B cell (primary cell): ENCODE measurements around the gene MRPL1. TPM values are rescaled to one million over a fixed set of nuclear protein-coding genes. Genes with fewer than 3 reads are reported as not detected.

ENCODE experiments used
- ATAC-seq: fragments of 200-7000 bp; cut with Tn5 transposase; one replicate; pipeline ENCODE4 v1.10.0; 2021; ENCODE audit warnings: low read depth, mild to moderate bottlenecking, moderate number of reproducible peaks, moderate library complexity
- CTCF ChIA-PET: fragments of 350-600 bp; sonication (Branson Sonifier 250); formaldehyde crosslinking; loops from one replicate; lab custom pipeline; 2021; ENCODE audit warnings: antibody characterized with exemption, inconsistent platforms; lab: Charles Lee
- POLR2A ChIA-PET: fragments of 350-600 bp; sonication (Branson Sonifier 250); formaldehyde crosslinking; loops from one replicate; lab custom pipeline; 2021; ENCODE audit warnings: antibody characterized with exemption; lab: Charles Lee
- DNase-seq: peaks from one replicate; pipeline ENCODE4 v3.0.0; 2013
- H2AFZ ChIP-seq: 2 replicates; pipeline ENCODE4 v1.6.1; 2012; ENCODE audit warnings: mild to moderate bottlenecking, low read depth, low read length; ENCODE audit not compliant: insufficient read depth, poor library complexity, severe bottlenecking
- H3K27ac ChIP-seq, 2 donors: 1 replicate in 1 of 2; 2 replicates in 1 of 2; pipeline ENCODE4 v1.5.1; 2012 to 2013; ENCODE audit warnings: low read length in 2 of 2, mild to moderate bottlenecking in 2 of 2, moderate library complexity in 1 of 2
- H3K27me3 ChIP-seq, 4 experiments: fragments of 200-600 bp in 1 of 4; sonication (generic) in 1 of 4; replicated peaks in 1 of 4; 1 replicate in 2 of 4; 2 replicates in 2 of 4; pipeline versions ENCODE4 v1.6.1 to v1.7.0; 2013 to 2016; ENCODE audit warnings: low read length in 3 of 4, mild to moderate bottlenecking in 2 of 4, mixed read lengths in 1 of 4, moderate library complexity in 1 of 4; ENCODE audit not compliant: insufficient read depth in 4 of 4, control insufficient read depth in 3 of 4; ENCODE audit errors: control extremely low read depth in 1 of 4
- H3K36me3 ChIP-seq, 2 experiments: replicated peaks in 1 of 2; 1 replicate in 1 of 2; 2 replicates in 1 of 2; pipeline versions ENCODE4 v1.6.1 to v1.7.1; 2013; ENCODE audit warnings: low read length in 1 of 2; ENCODE audit not compliant: insufficient read depth in 2 of 2, control insufficient read depth in 1 of 2; ENCODE audit errors: control extremely low read depth in 1 of 2, extremely low read depth in 1 of 2
- H3K4me1 ChIP-seq, 2 donors: fragments of 200-600 bp in 1 of 2; sonication (generic) in 1 of 2; 1 replicate in 1 of 2; 2 replicates in 1 of 2; pipeline versions ENCODE4 v1.5.1 to v1.6.1; 2013 to 2017; ENCODE audit warnings: low read length in 2 of 2; ENCODE audit not compliant: control insufficient read depth in 2 of 2, insufficient read depth in 2 of 2
- H3K4me2 ChIP-seq: replicated peaks from 2 replicates; pipeline ENCODE3; 2012; ENCODE audit warnings: mild to moderate bottlenecking, low read depth, low read length; ENCODE audit not compliant: poor library complexity, severe bottlenecking
- H3K4me3 ChIP-seq, 5 experiments: fragments of 200-600 bp in 1 of 5; sonication (generic) in 1 of 5; 1 replicate in 3 of 5; 2 replicates in 2 of 5; pipeline versions ENCODE4 v1.5.1 to v1.7.0; 2011 to 2016; ENCODE audit warnings: low read length in 4 of 5, mild to moderate bottlenecking in 4 of 5, low read depth in 2 of 5, control low read depth in 1 of 5, moderate library complexity in 1 of 5; ENCODE audit not compliant: insufficient read depth in 1 of 5; ENCODE audit errors: control extremely low read depth in 1 of 5, extremely low read depth in 1 of 5
- H3K79me2 ChIP-seq: fragments of 200-600 bp; sonication (generic); one replicate; pipeline ENCODE4 v1.6.0; 2016; ENCODE audit warnings: low read length; ENCODE audit not compliant: control insufficient read depth, insufficient read depth
- H3K9ac ChIP-seq: fragments of 200-600 bp; sonication (generic); 2 replicates; pipeline ENCODE4 v1.6.1; 2017; ENCODE audit warnings: mild to moderate bottlenecking, low read length, moderate library complexity
- H3K9me3 ChIP-seq, 3 donors: one replicate each; pipeline versions ENCODE4 v1.6.1 to v1.7.1; 2013; ENCODE audit warnings: low read length in 2 of 3; ENCODE audit not compliant: control insufficient read depth in 2 of 3, insufficient read depth in 1 of 3; ENCODE audit errors: control extremely low read depth in 1 of 3
- H4K20me1 ChIP-seq: 2 replicates; pipeline ENCODE4 v1.6.0; 2012; ENCODE audit warnings: mild to moderate bottlenecking, low read length; ENCODE audit not compliant: insufficient read depth, control insufficient read depth, poor library complexity, severe bottlenecking
- H3K27ac Mint-ChIP-seq: one replicate; pipeline ENCODE4 v1.8.0; 2021; ENCODE audit warnings: mixed read lengths
- H3K27me3 Mint-ChIP-seq: one replicate; pipeline ENCODE4 v1.8.0; 2021; ENCODE audit warnings: mixed read lengths
- H3K4me1 Mint-ChIP-seq: one replicate; pipeline ENCODE4 v1.8.0; 2021; ENCODE audit warnings: mixed read lengths
- H3K4me3 Mint-ChIP-seq: one replicate; pipeline ENCODE4 v1.8.0; 2021; ENCODE audit warnings: mixed read lengths
- H3K9me3 Mint-ChIP-seq: one replicate; pipeline ENCODE4 v1.8.0; 2022; ENCODE audit warnings: mixed read lengths; ENCODE audit not compliant: insufficient read depth
- EZH2 ChIP-seq: IDR thresholded peaks from 2 replicates; pipeline ENCODE4 v1.6.1; 2012; ENCODE audit warnings: borderline replicate concordance, low read depth, mild to moderate bottlenecking, moderate library complexity, low read length; ENCODE audit not compliant: insufficient read depth, poor library complexity, severe bottlenecking
- WGBS: methylation state at CpG from one replicate; pipeline ENCODE4 v1.1.5; 2013; ENCODE audit warnings: missing lambda C conversion rate; ENCODE audit not compliant: insufficient coverage; 5-methylcytosine and 5-hydroxymethylcytosine counted together
- intact Hi-C: fragments of 100-400 bp; cut with micrococcal nuclease; formaldehyde crosslinking; loops from one replicate; pipeline ENCODE4 v1.10.0; 2022
- polyA plus RNA-seq: library from polyadenylated mRNA; depleted of rRNA; stranded (reverse); fragments of >200 nt; gene quantifications from 2 replicates; pipeline ENCODE4 v1.2.3, GENCODE V29; 2012
- total RNA-seq, 2 donors: library from RNA; stranded (reverse); fragments of 120-200 nt in 1 of 2; gene quantifications; 1 replicate in 1 of 2; 2 replicates in 1 of 2; pipeline versions ENCODE4 v1.2.3 to v1.2.4, GENCODE V29; 2013 to 2022
- TF ChIP-seq, protein P1 (sequence below): fragments of 200-600 bp; IDR thresholded peaks from one replicate; pipeline ENCODE4 v1.8.0; 2022; ENCODE audit warnings: antibody characterized with exemption, mild to moderate bottlenecking

The MRPL1 gene
- total and polyA plus RNA-seq, 2 donors (not counting 1 experiment from before 2014, with no cell fraction given) = 22.3 to 23.3 TPM

DNA sequence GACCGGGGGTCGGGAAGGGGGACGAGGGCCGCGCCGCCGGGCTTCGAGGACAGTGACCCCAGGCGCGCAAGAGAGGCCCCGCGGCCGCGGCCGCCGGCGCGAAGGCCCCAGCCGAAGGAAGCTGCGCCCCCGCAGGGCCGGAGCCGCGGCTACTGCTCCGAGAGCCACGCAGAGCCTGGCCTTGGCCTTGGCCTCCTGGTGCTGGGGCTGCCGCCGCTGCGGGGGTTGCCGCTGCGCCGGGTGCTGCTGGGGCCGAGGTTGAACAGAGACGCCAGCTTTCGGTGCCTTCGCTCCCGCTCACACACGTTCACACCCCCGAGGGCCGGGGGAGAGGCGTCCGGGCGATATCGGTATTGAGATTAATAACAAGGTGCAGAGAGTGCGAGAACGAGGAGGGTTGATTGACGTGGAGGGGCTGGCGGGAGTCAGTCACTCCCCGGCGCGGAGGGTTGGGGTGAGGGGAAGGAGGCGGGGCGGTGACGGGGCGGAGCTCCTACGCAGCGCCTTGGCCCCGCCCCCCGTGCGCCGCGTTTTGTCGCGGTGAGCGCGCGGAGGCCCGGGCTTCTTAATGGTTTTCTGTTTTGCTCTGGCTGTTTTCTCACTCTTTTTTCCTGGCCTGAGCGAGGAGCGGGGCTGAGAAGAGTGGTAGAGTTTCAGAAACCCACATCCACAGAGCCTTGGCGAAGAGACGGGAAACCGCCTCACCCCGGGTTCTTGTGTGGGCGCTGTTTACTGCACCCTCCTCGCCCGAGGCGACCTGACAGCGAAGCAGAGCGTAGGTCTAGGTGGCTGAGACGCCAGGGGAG lies 42.6 kb upstream of the MRPL1 start:
- Histone ChIP-seq H3K9ac (peak overlapping the region; percentile 91), H3K9me3 (no peaks in the 10 kb centered on the region), H3K27me3 (no peaks in the 10 kb centered on the region), H3K79me2 (peaks cover 45% of the 10 kb centered on the region), H3K4me3 (peak overlapping the region; percentile 74 to 98 (median 88)), H3K27ac (peak overlapping the region; percentile 94 to 99), H3K4me2 (peak overlapping the region; percentile 87), H2AFZ (peak overlapping the region; percentile 89), H4K20me1 (peaks cover 19% of the 10 kb centered on the region), H3K4me1 (peaks cover 42 to 45% of the 10 kb centered on the region in 2 donors), H3K36me3 (no peaks in the 10 kb centered on the region)
- no peaks in the 10 kb centered on the region for H3K9me3 Mint-ChIP-seq
- WGBS = under 1% methylated on average over 69 of the region's 81 CpGs
- ChIA-PET CTCF (interaction anchor here (0.9 to 2.3 kb wide), 5 partner anchors 20 to 140 kb away, joined by 3 to 24 read pairs (median 5); partner anchors contain the start of gene MRPL1), POLR2A (interaction anchor here (0.6 to 6.2 kb wide), 7 partner anchors 19 to 957 kb away, joined by 3 to 142 read pairs (median 4); partner anchors contain the start of genes CCNG2 and MRPL1)
- no peaks in the 10 kb centered on the region for H3K27me3 Mint-ChIP-seq
- DNase-seq (peak; percentile 95), ATAC-seq (peak; percentile 75)
- H3K4me1 Mint-ChIP-seq = peaks cover 49% of the 10 kb centered on the region
- TF ChIP-seq EZH2 = no peak
- TF ChIP-seq, protein P1, sequence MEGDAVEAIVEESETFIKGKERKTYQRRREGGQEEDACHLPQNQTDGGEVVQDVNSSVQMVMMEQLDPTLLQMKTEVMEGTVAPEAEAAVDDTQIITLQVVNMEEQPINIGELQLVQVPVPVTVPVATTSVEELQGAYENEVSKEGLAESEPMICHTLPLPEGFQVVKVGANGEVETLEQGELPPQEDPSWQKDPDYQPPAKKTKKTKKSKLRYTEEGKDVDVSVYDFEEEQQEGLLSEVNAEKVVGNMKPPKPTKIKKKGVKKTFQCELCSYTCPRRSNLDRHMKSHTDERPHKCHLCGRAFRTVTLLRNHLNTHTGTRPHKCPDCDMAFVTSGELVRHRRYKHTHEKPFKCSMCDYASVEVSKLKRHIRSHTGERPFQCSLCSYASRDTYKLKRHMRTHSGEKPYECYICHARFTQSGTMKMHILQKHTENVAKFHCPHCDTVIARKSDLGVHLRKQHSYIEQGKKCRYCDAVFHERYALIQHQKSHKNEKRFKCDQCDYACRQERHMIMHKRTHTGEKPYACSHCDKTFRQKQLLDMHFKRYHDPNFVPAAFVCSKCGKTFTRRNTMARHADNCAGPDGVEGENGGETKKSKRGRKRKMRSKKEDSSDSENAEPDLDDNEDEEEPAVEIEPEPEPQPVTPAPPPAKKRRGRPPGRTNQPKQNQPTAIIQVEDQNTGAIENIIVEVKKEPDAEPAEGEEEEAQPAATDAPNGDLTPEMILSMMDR = no peak
- H3K27ac Mint-ChIP-seq = peak overlapping the region; percentile 99
- intact Hi-C loops = loop anchor here (1.0 to 10.0 kb wide), 7 partner anchors 19 to 957 kb away; partner anchors contain the start of genes BMP2K, CCNG2, CCNI and MRPL1
- H3K4me3 Mint-ChIP-seq = peak overlapping the region; percentile 98
